HepG2 (cell line): ENCODE data around the gene ZNF223. TPM values are rescaled to one million over a fixed set of nuclear protein-coding genes. Genes with fewer than 3 reads are reported as not detected.
A peak's percentile ranks its signal among the peaks of the same experiment; 100 is the strongest.

Source experiments
- HMGXB3 ChIP-seq: sonication (generic); formaldehyde crosslinking; IDR thresholded peaks from 2 replicates; pipeline ENCODE4 v1.4.0; 2020; ENCODE audit warnings: missing genetic modification reagents, borderline replicate concordance
- TBX2 ChIP-seq: sonication (generic); formaldehyde crosslinking; IDR thresholded peaks from 2 replicates; pipeline ENCODE4 v1.5.0; 2020; ENCODE audit warnings: missing genetic modification reagents, mild to moderate bottlenecking, borderline replicate concordance
- polyA plus RNA-seq, 8 experiments: library from polyadenylated mRNA; depleted of rRNA in 3 of 8; stranded (reverse) in 7 of 8; unstranded in 1 of 8; fragments of >200 nt; fragmentation: Illumina TruSeq in 4 of 8; extraction: Trizol in 4 of 8; gene quantifications; 2 replicates each; pipeline versions ENCODE4 v1.2.1 to v1.2.3, GENCODE V29; 2011 to 2016; ENCODE audit warnings: low read depth in 4 of 8, missing spikeins in 1 of 8, mixed read lengths in 1 of 8; ENCODE audit not compliant: insufficient read depth in 1 of 8
- total RNA-seq, 5 experiments: library from RNA; depleted of rRNA; stranded (reverse); fragments of >200 nt; fragmentation: Illumina TruSeq; extraction: Trizol; gene quantifications; 2 replicates each; pipeline ENCODE4 v1.2.3, GENCODE V29; 2016; ENCODE audit warnings: low read depth in 1 of 5
- TF ChIP-seq, protein P1 (sequence below), 2 experiments: fragments of 450-650 bp in 1 of 2; sonication (generic) in 1 of 2; formaldehyde crosslinking in 1 of 2; IDR thresholded peaks; 2 replicates each; pipeline versions ENCODE4 v1.6.1 to v1.8.0; 2016 to 2022; ENCODE audit warnings: antibody characterized with exemption in 1 of 2, mild to moderate bottlenecking in 1 of 2, missing genetic modification reagents in 1 of 2
- TF ChIP-seq, protein P2 (sequence below), 2 experiments: sonication (generic) in 1 of 2; formaldehyde crosslinking in 1 of 2; IDR thresholded peaks; 2 replicates each; pipeline versions ENCODE4 v1.5.1 to v1.6.1; 2011 to 2020; ENCODE audit warnings: borderline replicate concordance in 1 of 2, low read depth in 1 of 2, low read length in 1 of 2, mild to moderate bottlenecking in 1 of 2, missing genetic modification reagents in 1 of 2, moderate library complexity in 1 of 2
- TF ChIP-seq, protein P3 (sequence below): sonication (generic); formaldehyde crosslinking; IDR thresholded peaks from 2 replicates; pipeline ENCODE4; 2020; ENCODE audit warnings: missing genetic modification reagents, mild to moderate bottlenecking, borderline replicate concordance

The ZNF223 gene
- total and polyA plus RNA-seq, 2 of the 13 experiments (the other 11 are each of a cell fraction or from before 2014, with no cell fraction given): 2.0 to 4.8 TPM

DNA sequence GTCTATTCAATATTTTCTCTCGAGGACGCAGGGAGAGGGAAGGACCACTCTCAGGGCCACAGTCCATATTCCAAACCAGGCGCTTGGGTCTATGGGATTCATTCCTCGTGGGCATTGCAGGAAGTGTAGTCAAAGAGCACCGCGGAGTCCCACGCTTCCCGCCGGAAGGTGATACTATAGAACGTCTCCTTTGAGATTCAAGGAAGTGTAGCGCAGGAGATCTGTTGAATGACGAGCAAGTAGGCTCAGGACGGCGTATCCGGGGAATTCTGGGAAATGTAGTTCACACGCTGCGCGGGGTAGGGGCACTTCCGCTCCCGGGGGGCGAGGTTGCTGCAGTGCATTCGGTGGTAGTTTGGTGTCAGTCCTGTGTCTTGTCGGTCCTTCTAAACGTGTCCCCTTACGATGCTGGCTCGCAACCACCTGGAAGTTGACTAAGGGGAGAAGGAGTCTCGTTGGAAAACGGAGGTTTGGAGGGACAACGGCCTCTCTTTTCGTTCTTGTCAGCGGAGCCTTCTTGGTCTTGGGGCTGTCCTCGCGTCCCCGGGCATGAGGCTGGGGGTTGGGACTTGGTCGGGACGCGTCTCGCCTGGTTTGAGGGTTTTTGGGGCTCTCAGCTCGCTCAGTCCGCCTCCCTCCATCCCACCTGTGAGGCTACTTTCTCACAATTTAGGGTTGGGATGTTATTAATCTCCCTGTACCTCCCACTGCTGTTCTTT is 20.1 kb downstream of the ZNF223 start, which contains the start of gene ZNF284 (continued):
- TF ChIP-seq, protein P1, sequence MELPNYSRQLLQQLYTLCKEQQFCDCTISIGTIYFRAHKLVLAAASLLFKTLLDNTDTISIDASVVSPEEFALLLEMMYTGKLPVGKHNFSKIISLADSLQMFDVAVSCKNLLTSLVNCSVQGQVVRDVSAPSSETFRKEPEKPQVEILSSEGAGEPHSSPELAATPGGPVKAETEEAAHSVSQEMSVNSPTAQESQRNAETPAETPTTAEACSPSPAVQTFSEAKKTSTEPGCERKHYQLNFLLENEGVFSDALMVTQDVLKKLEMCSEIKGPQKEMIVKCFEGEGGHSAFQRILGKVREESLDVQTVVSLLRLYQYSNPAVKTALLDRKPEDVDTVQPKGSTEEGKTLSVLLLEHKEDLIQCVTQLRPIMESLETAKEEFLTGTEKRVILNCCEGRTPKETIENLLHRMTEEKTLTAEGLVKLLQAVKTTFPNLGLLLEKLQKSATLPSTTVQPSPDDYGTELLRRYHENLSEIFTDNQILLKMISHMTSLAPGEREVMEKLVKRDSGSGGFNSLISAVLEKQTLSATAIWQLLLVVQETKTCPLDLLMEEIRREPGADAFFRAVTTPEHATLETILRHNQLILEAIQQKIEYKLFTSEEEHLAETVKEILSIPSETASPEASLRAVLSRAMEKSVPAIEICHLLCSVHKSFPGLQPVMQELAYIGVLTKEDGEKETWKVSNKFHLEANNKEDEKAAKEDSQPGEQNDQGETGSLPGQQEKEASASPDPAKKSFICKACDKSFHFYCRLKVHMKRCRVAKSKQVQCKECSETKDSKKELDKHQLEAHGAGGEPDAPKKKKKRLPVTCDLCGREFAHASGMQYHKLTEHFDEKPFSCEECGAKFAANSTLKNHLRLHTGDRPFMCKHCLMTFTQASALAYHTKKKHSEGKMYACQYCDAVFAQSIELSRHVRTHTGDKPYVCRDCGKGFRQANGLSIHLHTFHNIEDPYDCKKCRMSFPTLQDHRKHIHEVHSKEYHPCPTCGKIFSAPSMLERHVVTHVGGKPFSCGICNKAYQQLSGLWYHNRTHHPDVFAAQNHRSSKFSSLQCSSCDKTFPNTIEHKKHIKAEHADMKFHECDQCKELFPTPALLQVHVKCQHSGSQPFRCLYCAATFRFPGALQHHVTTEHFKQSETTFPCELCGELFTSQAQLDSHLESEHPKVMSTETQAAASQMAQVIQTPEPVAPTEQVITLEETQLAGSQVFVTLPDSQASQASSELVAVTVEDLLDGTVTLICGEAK (IDR thresholded peaks at IDR 0.05): 0 out of 2 replicates have a peak, but pooled peaks have one; percentile 28
- TF ChIP-seq, protein P1 (CRISPR knock-in tag; IDR thresholded peaks at IDR 0.05): 0 out of 2 replicates have a peak, but pooled peaks have one; percentile 50
- TF ChIP-seq, protein P2, sequence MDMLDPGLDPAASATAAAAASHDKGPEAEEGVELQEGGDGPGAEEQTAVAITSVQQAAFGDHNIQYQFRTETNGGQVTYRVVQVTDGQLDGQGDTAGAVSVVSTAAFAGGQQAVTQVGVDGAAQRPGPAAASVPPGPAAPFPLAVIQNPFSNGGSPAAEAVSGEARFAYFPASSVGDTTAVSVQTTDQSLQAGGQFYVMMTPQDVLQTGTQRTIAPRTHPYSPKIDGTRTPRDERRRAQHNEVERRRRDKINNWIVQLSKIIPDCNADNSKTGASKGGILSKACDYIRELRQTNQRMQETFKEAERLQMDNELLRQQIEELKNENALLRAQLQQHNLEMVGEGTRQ (IDR thresholded peaks at IDR 0.05; ENCODE audit: low read depth, low read length): no peak
- TF ChIP-seq, protein P2 (CRISPR knock-in tag; IDR thresholded peaks at IDR 0.05; ENCODE audit: borderline replicate concordance): no peak
- no peak for TF ChIP-seq HMGXB3 (CRISPR knock-in tag)
- TF ChIP-seq, protein P3, sequence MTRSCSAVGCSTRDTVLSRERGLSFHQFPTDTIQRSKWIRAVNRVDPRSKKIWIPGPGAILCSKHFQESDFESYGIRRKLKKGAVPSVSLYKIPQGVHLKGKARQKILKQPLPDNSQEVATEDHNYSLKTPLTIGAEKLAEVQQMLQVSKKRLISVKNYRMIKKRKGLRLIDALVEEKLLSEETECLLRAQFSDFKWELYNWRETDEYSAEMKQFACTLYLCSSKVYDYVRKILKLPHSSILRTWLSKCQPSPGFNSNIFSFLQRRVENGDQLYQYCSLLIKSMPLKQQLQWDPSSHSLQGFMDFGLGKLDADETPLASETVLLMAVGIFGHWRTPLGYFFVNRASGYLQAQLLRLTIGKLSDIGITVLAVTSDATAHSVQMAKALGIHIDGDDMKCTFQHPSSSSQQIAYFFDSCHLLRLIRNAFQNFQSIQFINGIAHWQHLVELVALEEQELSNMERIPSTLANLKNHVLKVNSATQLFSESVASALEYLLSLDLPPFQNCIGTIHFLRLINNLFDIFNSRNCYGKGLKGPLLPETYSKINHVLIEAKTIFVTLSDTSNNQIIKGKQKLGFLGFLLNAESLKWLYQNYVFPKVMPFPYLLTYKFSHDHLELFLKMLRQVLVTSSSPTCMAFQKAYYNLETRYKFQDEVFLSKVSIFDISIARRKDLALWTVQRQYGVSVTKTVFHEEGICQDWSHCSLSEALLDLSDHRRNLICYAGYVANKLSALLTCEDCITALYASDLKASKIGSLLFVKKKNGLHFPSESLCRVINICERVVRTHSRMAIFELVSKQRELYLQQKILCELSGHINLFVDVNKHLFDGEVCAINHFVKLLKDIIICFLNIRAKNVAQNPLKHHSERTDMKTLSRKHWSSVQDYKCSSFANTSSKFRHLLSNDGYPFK (CRISPR knock-in tag): no peak
- peak; percentile 50; the same call in 1 of the 2 replicates for TF ChIP-seq TBX2 (CRISPR knock-in tag)
